BE2C (cell line): ENCODE measurements around the gene TMEM263. TPM values are rescaled to one million over a fixed set of nuclear protein-coding genes. Genes with fewer than 3 reads are reported as not detected.

Source experiments
- DNase-seq: peaks from one replicate; pipeline ENCODE4 v3.0.0-alpha.2; 2020
- H3K27me3 ChIP-seq: fragments of 250-450 bp; sonication (Bioruptor Pico); 2 replicates; pipeline ENCODE4 v1.5.1; 2020; ENCODE audit warnings: mild to moderate bottlenecking
- H3K36me3 ChIP-seq: fragments of 250-450 bp; sonication (Bioruptor Pico); 2 replicates; pipeline ENCODE4 v1.5.1; 2020; ENCODE audit warnings: mild to moderate bottlenecking
- H3K4me1 ChIP-seq: fragments of 250-450 bp; sonication (Bioruptor Pico); 2 replicates; pipeline ENCODE4 v1.5.1; 2020
- H3K4me3 ChIP-seq: 2 replicates; pipeline ENCODE4 v1.5.1; 2011; ENCODE audit warnings: low read depth, low read length
- H3K9me3 ChIP-seq: fragments of 250-450 bp; sonication (Bioruptor Pico); 2 replicates; pipeline ENCODE4 v1.5.1; 2020
- polyA plus RNA-seq: library from polyadenylated mRNA; unstranded; fragments of >200 nt; gene quantifications from one replicate; pipeline ENCODE4 v1.2.1, GENCODE V29; 2012; ENCODE audit warnings: low read depth, missing spikeins; ENCODE audit not compliant: insufficient read length, insufficient read depth
- TF ChIP-seq, protein P1 (sequence below): IDR thresholded peaks from 2 replicates; pipeline ENCODE4 v1.5.1; 2012; ENCODE audit warnings: mild to moderate bottlenecking, low read depth, low read length

The TMEM263 gene
- polyA plus RNA-seq = 14.1 TPM

DNA sequence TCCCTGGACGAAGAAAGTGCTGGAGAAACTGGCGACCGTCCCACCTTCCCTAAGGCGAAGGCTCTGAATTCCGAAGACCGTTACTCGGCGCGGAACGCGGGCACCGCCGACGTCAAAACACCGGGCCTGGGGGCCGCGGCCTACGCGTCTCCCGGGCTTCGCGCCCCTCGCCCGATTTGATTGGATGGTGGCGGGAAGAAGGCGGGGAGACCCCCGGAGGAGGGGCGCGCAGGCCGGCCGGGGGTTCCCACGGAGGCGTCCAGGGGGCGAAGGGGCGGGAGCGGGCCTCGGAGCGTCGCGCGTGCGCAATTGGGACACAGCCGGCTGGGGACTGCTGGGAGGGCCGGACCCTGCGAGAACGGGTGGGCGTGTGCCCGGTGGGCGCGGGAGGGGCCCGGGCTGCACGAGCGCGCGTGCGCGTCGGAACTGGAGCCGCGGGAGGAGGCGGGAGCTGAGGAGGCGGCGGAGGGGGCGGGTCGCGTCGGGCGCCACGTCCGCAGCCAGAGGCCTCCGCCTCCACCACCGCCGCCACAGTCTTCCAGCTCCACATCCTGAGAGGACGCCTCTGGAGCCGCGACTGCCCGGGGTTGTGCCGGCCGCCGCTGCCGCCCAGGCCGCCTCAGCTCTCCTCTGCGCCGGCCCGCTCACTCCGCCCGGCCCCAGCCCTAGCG is at the start of gene TMEM263:
TMEM263 (plus strand) TSS at position 531 of the 671 bp plus-strand sequence. CDS start 11,210 bp downstream, outside the sequence.
- Histone ChIP-seq H3K9me3 (no peaks in the 10 kb centered on the region), H3K27me3 (no peaks in the 10 kb centered on the region), H3K36me3 (no peaks in the 10 kb centered on the region), H3K4me3 (peak within 1 kb of the TSS; percentile 93), H3K4me1 (no peaks in the 10 kb centered on the region)
- TF ChIP-seq, protein P1, sequence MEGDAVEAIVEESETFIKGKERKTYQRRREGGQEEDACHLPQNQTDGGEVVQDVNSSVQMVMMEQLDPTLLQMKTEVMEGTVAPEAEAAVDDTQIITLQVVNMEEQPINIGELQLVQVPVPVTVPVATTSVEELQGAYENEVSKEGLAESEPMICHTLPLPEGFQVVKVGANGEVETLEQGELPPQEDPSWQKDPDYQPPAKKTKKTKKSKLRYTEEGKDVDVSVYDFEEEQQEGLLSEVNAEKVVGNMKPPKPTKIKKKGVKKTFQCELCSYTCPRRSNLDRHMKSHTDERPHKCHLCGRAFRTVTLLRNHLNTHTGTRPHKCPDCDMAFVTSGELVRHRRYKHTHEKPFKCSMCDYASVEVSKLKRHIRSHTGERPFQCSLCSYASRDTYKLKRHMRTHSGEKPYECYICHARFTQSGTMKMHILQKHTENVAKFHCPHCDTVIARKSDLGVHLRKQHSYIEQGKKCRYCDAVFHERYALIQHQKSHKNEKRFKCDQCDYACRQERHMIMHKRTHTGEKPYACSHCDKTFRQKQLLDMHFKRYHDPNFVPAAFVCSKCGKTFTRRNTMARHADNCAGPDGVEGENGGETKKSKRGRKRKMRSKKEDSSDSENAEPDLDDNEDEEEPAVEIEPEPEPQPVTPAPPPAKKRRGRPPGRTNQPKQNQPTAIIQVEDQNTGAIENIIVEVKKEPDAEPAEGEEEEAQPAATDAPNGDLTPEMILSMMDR = no peak
- DNase-seq = peak; percentile 98

DNA sequence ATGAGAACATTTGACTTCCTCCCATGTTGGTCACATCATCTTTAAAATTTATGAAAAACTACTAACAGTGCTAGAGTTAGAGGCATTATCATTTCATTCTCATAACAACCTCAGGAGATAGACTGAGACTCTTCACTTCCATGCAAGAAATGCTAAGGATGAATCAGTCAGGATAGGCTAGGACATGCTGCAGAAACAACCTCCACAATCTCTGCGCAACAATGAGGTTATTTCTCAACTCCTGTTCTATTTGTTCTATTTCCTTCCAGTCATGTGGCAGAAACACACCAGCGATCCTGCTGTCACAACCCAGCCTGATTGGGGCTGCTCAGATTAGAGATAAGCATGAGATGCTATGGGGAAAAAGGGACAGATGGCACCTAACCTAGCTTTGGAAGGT is 49.0 kb upstream of the TMEM263 start:
- H3K4me1 ChIP-seq = no peaks in the 10 kb centered on the region
- TF ChIP-seq, protein P1 = no peak
- H3K36me3 ChIP-seq = no peaks in the 10 kb centered on the region
- no peak for DNase-seq
- H3K4me3 ChIP-seq = no peak overlapping the region
- no peaks in the 10 kb centered on the region for H3K9me3 ChIP-seq
- peaks cover 5% of the 10 kb centered on the region; the same call in 1 of the 2 replicates for H3K27me3 ChIP-seq

DNA sequence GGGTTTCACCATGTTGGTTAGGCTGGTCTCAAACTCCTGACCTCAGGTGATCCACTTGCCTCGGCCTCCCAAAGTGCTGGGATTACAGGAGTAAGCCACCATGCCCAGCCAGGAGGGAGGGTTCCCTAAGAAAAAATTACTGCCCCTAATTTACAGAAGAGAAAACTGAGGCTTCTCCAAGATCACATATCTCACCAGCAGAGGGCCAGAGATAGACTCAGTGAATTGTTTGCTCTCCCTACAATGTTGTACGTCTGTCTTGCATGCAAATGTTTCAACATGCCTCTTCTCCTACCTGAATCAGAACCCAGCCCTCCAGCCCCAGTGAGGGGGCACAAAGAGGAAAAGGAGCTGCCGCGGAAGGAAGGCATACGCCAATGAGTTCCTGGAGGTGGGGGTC is 48.3 kb upstream of the TMEM263 start:
- Histone ChIP-seq H3K4me1 (no peaks in the 10 kb centered on the region), H3K36me3 (no peaks in the 10 kb centered on the region), H3K9me3 (no peaks in the 10 kb centered on the region), H3K4me3 (no peak overlapping the region), H3K27me3 (peaks cover 5% of the 10 kb centered on the region; the same call in 1 of the 2 replicates)
- no peak for DNase-seq
- TF ChIP-seq, protein P1 = no peak

DNA sequence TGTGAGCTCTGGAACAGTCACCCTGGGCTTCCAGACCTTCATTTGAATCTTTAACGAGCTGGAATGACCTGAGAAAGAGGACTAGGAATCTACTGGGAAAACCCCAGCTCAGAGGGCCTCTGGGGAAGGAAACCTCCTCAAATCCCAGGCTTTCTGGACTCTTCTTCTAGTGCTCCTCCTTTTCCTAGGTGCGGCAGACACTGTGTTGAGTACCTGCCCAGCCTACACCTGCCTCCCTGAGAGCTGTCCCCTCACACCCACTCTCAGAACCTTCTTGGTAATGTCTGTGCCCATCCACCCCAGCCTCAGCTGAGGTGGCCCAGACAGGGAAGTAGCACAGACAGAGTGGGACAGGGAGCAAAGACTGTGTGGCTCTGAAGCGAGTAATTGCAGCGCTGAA is 47.9 kb upstream of the TMEM263 start:
- no peaks in the 10 kb centered on the region for H3K36me3 ChIP-seq
- no peak overlapping the region for H3K4me3 ChIP-seq
- H3K4me1 ChIP-seq = no peaks in the 10 kb centered on the region
- TF ChIP-seq, protein P1 = no peak
- DNase-seq = no peak
- no peaks in the 10 kb centered on the region for H3K9me3 ChIP-seq
- peaks cover 5% of the 10 kb centered on the region; the same call in 1 of the 2 replicates for H3K27me3 ChIP-seq

DNA sequence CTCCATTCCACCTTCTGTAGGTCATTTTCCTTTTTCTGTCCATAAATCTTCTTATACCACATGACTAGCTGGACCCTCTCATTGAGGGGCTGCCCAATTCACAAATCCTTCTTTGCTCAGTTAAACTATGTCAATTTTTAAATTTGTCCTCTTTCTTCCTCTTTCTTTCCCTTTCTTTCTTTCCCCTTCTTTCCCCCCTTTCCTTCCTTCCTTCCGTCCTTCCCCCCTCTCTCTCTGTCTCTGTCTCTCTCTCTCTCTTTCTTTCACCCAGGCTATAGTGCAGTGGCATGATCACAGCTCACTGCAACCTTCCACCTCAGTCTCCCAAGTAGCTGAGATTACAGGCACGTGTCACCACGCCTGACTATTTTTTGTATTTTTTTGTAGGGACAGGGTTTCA is 47.1 kb upstream of the TMEM263 start:
- H3K4me1 ChIP-seq = no peaks in the 10 kb centered on the region
- no peaks in the 10 kb centered on the region for H3K27me3 ChIP-seq
- TF ChIP-seq, protein P1 = no peak
- no peak for DNase-seq
- H3K36me3 ChIP-seq = no peaks in the 10 kb centered on the region
- H3K9me3 ChIP-seq = no peaks in the 10 kb centered on the region
- H3K4me3 ChIP-seq = no peak overlapping the region

DNA sequence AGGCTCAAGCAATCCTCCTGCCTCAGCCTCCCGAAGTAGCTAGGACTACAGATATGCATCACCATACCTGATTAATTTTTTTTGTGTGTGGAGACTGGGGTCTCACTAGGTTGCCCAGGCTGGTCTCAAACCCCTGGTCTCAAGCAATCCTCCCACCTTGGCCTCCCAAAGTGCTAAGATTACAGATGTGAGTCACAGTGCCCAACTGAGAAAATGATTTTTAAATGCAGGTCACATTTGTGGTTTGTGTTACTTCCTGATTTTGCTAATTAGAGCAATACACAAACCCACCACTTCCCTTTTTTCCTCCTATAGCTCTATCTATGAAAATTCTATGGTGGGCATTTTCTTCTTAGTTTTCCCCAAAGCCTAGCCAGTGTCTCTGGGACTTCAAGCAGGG is 45.5 kb upstream of the TMEM263 start:
- TF ChIP-seq, protein P1 = no peak
- no peak for DNase-seq
- no peaks in the 10 kb centered on the region for H3K27me3 ChIP-seq
- no peak overlapping the region for H3K4me3 ChIP-seq
- H3K9me3 ChIP-seq = no peaks in the 10 kb centered on the region
- no peaks in the 10 kb centered on the region for H3K4me1 ChIP-seq
- no peaks in the 10 kb centered on the region for H3K36me3 ChIP-seq
